Astrocyte (in vitro differentiated cells and primary cell): Measurements from ENCODE around the gene PTPN3.

ENCODE experiments used
- CTCF ChIP-seq: IDR thresholded peaks from 2 replicates; pipeline ENCODE4 v1.5.1; 2011; ENCODE audit warnings: low read depth, mild to moderate bottlenecking, inconsistent platforms, low read length, moderate library complexity; ENCODE audit not compliant: insufficient read depth
- EZH2 ChIP-seq: IDR thresholded peaks from 2 replicates; pipeline ENCODE4 v1.6.1; 2012; ENCODE audit warnings: mild to moderate bottlenecking, low read length, inconsistent platforms; ENCODE audit not compliant: insufficient read depth

GRCh38 chr9:109467936-109468335 is 30.2 kb downstream of the PTPN3 start:
- TF ChIP-seq CTCF, result no peak
- TF ChIP-seq EZH2, result no peak
